ENCODE measurements around the gene TMEM125.

The TMEM125 gene

GRCh38 chr1:43250351-43250761, 19.4 kb upstream of the TMEM125 start:
- no peaks in the 10 kb centered on the region for H3K9me3 ChIP-seq (ENCODE audit: low read length)
- no peak overlapping the region for H3K4me3 ChIP-seq (ENCODE audit: low read depth in 1 of 2, low read length in 2 of 2)
- H3K9ac ChIP-seq (ENCODE audit: low read length), result no peak overlapping the region
- no peak overlapping the region for H3K27ac ChIP-seq (ENCODE audit: low read depth, low read length)
- H3K27me3 ChIP-seq (ENCODE audit: control insufficient read depth in 1 of 2, insufficient read depth in 2 of 2, low read length in 2 of 2), result no peaks in the 10 kb centered on the region
- H3K36me3 ChIP-seq (ENCODE audit: insufficient read depth, low read length), result no peaks in the 10 kb centered on the region
- H3K4me1 ChIP-seq (ENCODE audit: insufficient read depth, low read length), result no peaks in the 10 kb centered on the region

GRCh38 chr1:43251024-43251423, 18.8 kb upstream of the TMEM125 start:
- no peaks in the 10 kb centered on the region for H3K36me3 ChIP-seq (ENCODE audit: insufficient read depth, low read length)
- H3K9me3 ChIP-seq (ENCODE audit: low read length), result no peaks in the 10 kb centered on the region
- H3K27me3 ChIP-seq (ENCODE audit: control insufficient read depth in 1 of 2, insufficient read depth in 2 of 2, low read length in 2 of 2), result no peaks in the 10 kb centered on the region
- H3K4me1 ChIP-seq (ENCODE audit: insufficient read depth, low read length), result no peaks in the 10 kb centered on the region
- no peak overlapping the region for H3K4me3 ChIP-seq (ENCODE audit: low read depth in 1 of 2, low read length in 2 of 2)
- no peak overlapping the region for H3K27ac ChIP-seq (ENCODE audit: low read depth, low read length)
- no peak overlapping the region for H3K9ac ChIP-seq (ENCODE audit: low read length)

DNA sequence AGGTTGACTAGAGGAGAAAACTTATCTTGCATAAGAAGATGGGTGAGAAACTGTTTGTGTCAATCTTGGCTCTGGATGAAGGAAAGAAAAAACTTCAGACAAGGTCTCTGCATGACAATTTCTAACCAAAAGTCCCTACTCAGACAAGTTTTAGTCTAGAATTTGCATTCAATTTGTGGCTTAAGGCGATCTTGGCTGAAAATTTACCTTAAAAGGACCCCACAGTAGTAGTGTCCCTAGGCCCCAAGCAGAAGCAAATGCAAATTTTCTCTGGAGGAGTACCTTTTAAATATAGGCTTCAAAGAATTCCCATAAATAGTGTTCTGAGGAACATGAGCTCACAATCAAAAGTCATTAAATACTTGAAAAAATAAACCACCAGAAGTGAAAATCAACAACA, 17.6 kb upstream of the TMEM125 start:
- Histone ChIP-seq H3K27ac (ENCODE audit: low read depth, low read length) (no peak overlapping the region), H3K4me3 (ENCODE audit: low read depth in 1 of 2, low read length in 2 of 2) (no peak overlapping the region), H3K36me3 (ENCODE audit: insufficient read depth, low read length) (no peaks in the 10 kb centered on the region), H3K9ac (ENCODE audit: low read length) (no peak overlapping the region), H3K4me1 (ENCODE audit: insufficient read depth, low read length) (no peaks in the 10 kb centered on the region), H3K27me3 (ENCODE audit: control insufficient read depth in 1 of 2, insufficient read depth in 2 of 2, low read length in 2 of 2) (no peaks in the 10 kb centered on the region), H3K9me3 (ENCODE audit: low read length) (no peaks in the 10 kb centered on the region)

DNA sequence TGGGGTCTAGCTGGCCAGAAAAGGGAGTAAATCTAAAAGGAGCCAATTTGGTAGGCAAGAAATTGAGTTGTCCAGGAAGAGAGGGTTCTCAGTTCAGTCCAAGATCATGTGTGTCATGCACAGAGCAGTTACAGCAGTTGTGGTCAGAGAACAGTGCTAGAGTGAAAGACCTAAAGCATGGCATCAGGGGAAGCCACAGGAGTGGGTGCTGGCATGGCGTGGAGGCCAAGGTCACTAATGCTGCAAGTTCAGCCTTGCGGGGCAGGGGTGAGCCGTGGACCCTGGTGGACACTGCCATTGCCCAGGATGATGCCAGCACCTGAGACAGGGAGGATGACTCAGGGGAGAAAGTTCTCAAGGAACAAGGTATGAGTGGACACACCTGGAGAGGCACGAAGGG, 16.6 kb upstream of the TMEM125 start:
- Histone ChIP-seq H3K9me3 (ENCODE audit: low read length) (no peaks in the 10 kb centered on the region), H3K36me3 (ENCODE audit: insufficient read depth, low read length) (no peaks in the 10 kb centered on the region)

GRCh38 chr1:43253876-43254275, 15.9 kb upstream of the TMEM125 start:
- Histone ChIP-seq H3K9ac (ENCODE audit: low read length) (no peak overlapping the region), H3K4me3 (ENCODE audit: low read depth in 1 of 2, low read length in 2 of 2) (no peak overlapping the region), H3K9me3 (ENCODE audit: low read length) (no peaks in the 10 kb centered on the region), H3K27ac (ENCODE audit: low read depth, low read length) (no peak overlapping the region), H3K27me3 (ENCODE audit: control insufficient read depth in 1 of 2, insufficient read depth in 2 of 2, low read length in 2 of 2) (no peaks in the 10 kb centered on the region), H3K4me1 (ENCODE audit: insufficient read depth, low read length) (no peaks in the 10 kb centered on the region), H3K36me3 (ENCODE audit: insufficient read depth, low read length) (no peaks in the 10 kb centered on the region)

More for the DNA sequence above, 16.6 kb upstream of the TMEM125 start:
- Histone ChIP-seq H3K4me3 (ENCODE audit: low read depth in 1 of 2, low read length in 2 of 2) (no peak overlapping the region), H3K9ac (ENCODE audit: low read length) (no peak overlapping the region), H3K27ac (ENCODE audit: low read depth, low read length) (no peak overlapping the region), H3K4me1 (ENCODE audit: insufficient read depth, low read length) (no peaks in the 10 kb centered on the region), H3K27me3 (ENCODE audit: control insufficient read depth in 1 of 2, insufficient read depth in 2 of 2, low read length in 2 of 2) (no peaks in the 10 kb centered on the region)

GRCh38 chr1:43255438-43256210, 14.2 kb upstream of the TMEM125 start:
- Histone ChIP-seq H3K27me3 (ENCODE audit: control insufficient read depth in 1 of 2, insufficient read depth in 2 of 2, low read length in 2 of 2) (no peaks in the 10 kb centered on the region), H3K27ac (ENCODE audit: low read depth, low read length) (no peak overlapping the region), H3K36me3 (ENCODE audit: insufficient read depth, low read length) (no peaks in the 10 kb centered on the region), H3K4me1 (ENCODE audit: insufficient read depth, low read length) (no peaks in the 10 kb centered on the region), H3K4me3 (ENCODE audit: low read depth in 1 of 2, low read length in 2 of 2) (no peak overlapping the region), H3K9me3 (ENCODE audit: low read length) (no peaks in the 10 kb centered on the region), H3K9ac (ENCODE audit: low read length) (no peak overlapping the region)

- Histone ChIP-seq H3K4me3 (ENCODE audit: low read depth in 1 of 2, low read length in 2 of 2) (no peak overlapping the region), H3K4me1 (ENCODE audit: insufficient read depth, low read length) (no peaks in the 10 kb centered on the region), H3K27me3 (ENCODE audit: control insufficient read depth in 1 of 2, insufficient read depth in 2 of 2, low read length in 2 of 2) (no peaks in the 10 kb centered on the region), H3K9ac (ENCODE audit: low read length) (no peak overlapping the region), H3K27ac (ENCODE audit: low read depth, low read length) (no peak overlapping the region), H3K9me3 (ENCODE audit: low read length) (no peaks in the 10 kb centered on the region), H3K36me3 (ENCODE audit: insufficient read depth, low read length) (no peaks in the 10 kb centered on the region)
These were observed 12.9 kb upstream of the TMEM125 start for GRCh38 chr1:43256675-43257570.

DNA sequence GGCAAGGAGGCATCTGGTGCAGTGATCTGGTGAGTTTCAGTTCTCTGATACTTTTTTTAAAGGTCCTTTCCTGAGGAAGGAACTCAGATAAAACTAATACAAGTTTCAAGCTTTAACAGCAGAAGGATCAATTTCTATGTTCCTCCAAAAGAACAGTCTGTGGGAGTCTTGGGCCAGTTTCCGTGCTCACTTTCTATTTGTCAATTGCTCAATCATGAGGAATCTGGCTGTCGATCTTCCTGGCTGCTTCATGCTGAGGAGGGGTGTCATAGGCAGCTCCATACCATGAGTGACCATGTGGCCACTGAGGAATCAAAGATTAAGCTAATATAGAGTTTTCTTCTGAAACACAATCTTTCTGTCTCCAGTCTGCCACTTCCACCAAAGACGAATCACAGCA, 11.4 kb upstream of the TMEM125 start:
- Histone ChIP-seq H3K4me3 (ENCODE audit: low read depth in 1 of 2, low read length in 2 of 2) (no peak overlapping the region), H3K9me3 (ENCODE audit: low read length) (no peaks in the 10 kb centered on the region), H3K9ac (ENCODE audit: low read length) (no peak overlapping the region), H3K4me1 (ENCODE audit: insufficient read depth, low read length) (no peaks in the 10 kb centered on the region), H3K27ac (ENCODE audit: low read depth, low read length) (no peak overlapping the region), H3K27me3 (ENCODE audit: control insufficient read depth in 1 of 2, insufficient read depth in 2 of 2, low read length in 2 of 2) (no peaks in the 10 kb centered on the region), H3K36me3 (ENCODE audit: insufficient read depth, low read length) (no peaks in the 10 kb centered on the region)

DNA sequence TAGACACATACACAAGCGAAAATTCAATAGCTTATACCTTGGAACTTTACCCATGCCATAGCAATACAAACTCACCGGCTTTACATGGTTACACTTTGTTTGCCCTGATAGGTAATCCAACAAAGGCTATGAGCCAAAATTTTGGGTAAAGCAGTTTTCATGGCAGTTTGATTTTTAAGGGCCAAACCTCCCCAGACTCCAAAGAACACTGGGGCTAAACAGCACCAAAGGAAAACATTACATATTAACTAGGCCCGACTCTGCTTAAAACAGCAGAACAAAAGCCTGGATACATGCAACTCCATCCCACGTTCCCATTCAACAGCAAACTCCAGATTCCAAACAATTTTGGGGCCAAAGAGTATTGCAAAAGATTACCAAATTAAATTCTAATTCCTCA, 4.4 kb upstream of the TMEM125 start:
- H3K4me1 ChIP-seq (ENCODE audit: insufficient read depth, low read length), result no peaks in the 10 kb centered on the region
- H3K9ac ChIP-seq (ENCODE audit: low read length), result no peak overlapping the region
- no peak overlapping the region for H3K4me3 ChIP-seq (ENCODE audit: low read depth in 1 of 2, low read length in 2 of 2)
- no peak overlapping the region for H3K27ac ChIP-seq (ENCODE audit: low read depth, low read length)
- peaks cover 0 to 8% of the 10 kb centered on the region in 2 donors for H3K27me3 ChIP-seq (ENCODE audit: control insufficient read depth in 1 of 2, insufficient read depth in 2 of 2, low read length in 2 of 2)
- no peaks in the 10 kb centered on the region for H3K36me3 ChIP-seq (ENCODE audit: insufficient read depth, low read length)
- no peaks in the 10 kb centered on the region for H3K9me3 ChIP-seq (ENCODE audit: low read length)

- Histone ChIP-seq H3K9ac (ENCODE audit: low read length) (no peak overlapping the region), H3K4me1 (ENCODE audit: insufficient read depth, low read length) (no peaks in the 10 kb centered on the region), H3K27ac (ENCODE audit: low read depth, low read length) (no peak overlapping the region), H3K36me3 (ENCODE audit: insufficient read depth, low read length) (no peaks in the 10 kb centered on the region), H3K9me3 (ENCODE audit: low read length) (no peaks in the 10 kb centered on the region), H3K4me3 (ENCODE audit: low read depth in 1 of 2, low read length in 2 of 2) (no peak overlapping the region), H3K27me3 (ENCODE audit: control insufficient read depth in 1 of 2, insufficient read depth in 2 of 2, low read length in 2 of 2) (peaks cover 4 to 14% of the 10 kb centered on the region in 2 donors)
These were observed 2.9 kb upstream of the TMEM125 start for GRCh38 chr1:43266881-43267280.

- Histone ChIP-seq H3K9ac (ENCODE audit: low read length) (no peak overlapping the region), H3K27ac (ENCODE audit: low read depth, low read length) (no peak overlapping the region), H3K27me3 (ENCODE audit: control insufficient read depth in 1 of 2, insufficient read depth in 2 of 2, low read length in 2 of 2) (peaks cover 4 to 14% of the 10 kb centered on the region in 2 donors)
These were observed 2.4 kb upstream of the TMEM125 start for GRCh38 chr1:43267291-43267805.

More at GRCh38 chr1:43267291-43267805, 2.4 kb upstream of the TMEM125 start:
- H3K9me3 ChIP-seq (ENCODE audit: low read length), result no peaks in the 10 kb centered on the region
- no peaks in the 10 kb centered on the region for H3K36me3 ChIP-seq (ENCODE audit: insufficient read depth, low read length)
- H3K4me1 ChIP-seq (ENCODE audit: insufficient read depth, low read length), result no peaks in the 10 kb centered on the region
- H3K4me3 ChIP-seq (ENCODE audit: low read depth in 1 of 2, low read length in 2 of 2), result no peak overlapping the region

All from muscle layer of colon (tissue), 2 donors.